Ovary (tissue), 9 donors: ENCODE results near the gene TNNT3. TPM values are rescaled to one million over a fixed set of nuclear protein-coding genes. Genes with fewer than 3 reads are reported as not detected.

Experiments used
- DNase-seq, 5 donors: peaks; one replicate each; pipeline ENCODE4 v3.0.0-alpha.2; 2019 to 2020
- H3K27ac ChIP-seq, 2 donors: fragments of 200-600 bp; one replicate each; pipeline versions ENCODE4 v1.5.1 to v1.8.0; 2019 to 2022
- H3K27me3 ChIP-seq: fragments of 200-600 bp; one replicate; pipeline ENCODE4 v1.8.0; 2022
- H3K36me3 ChIP-seq: fragments of 200-600 bp; sonication (generic); one replicate; pipeline ENCODE4 v1.5.1; 2019
- H3K4me1 ChIP-seq: one replicate; pipeline ENCODE4 v1.8.1; 2013; ENCODE audit warnings: mild to moderate bottlenecking, moderate library complexity; ENCODE audit not compliant: insufficient read depth
- H3K4me3 ChIP-seq: fragments of 200-600 bp; sonication (generic); one replicate; pipeline ENCODE4 v1.5.1; 2017
- H3K9me3 ChIP-seq, 2 donors: fragments of 200-600 bp in 1 of 2; sonication (generic) in 1 of 2; one replicate each; pipeline versions ENCODE4 v1.5.1 to v1.8.1; 2013 to 2019; ENCODE audit warnings: mild to moderate bottlenecking in 1 of 2, moderate library complexity in 1 of 2
- EP300 ChIP-seq: sonication (generic); formaldehyde crosslinking; IDR thresholded peaks from one replicate; pipeline ENCODE4 v1.6.1; 2017; ENCODE audit warnings: antibody characterized with exemption
- POLR2A ChIP-seq: fragments of 450-650 bp; IDR thresholded peaks from one replicate; pipeline ENCODE4 v1.6.1; 2017; ENCODE audit warnings: antibody characterized with exemption, mild to moderate bottlenecking, moderate library complexity
- WGBS, 3 donors: extraction: QIAGEN DNeasy Blood & Tissue Kit in 1 of 3; methylation state at CpG; one replicate each; pipeline versions ENCODE4 v1.1.5 to v1.1.7; 2013 to 2017; 5-methylcytosine and 5-hydroxymethylcytosine counted together
- intact Hi-C, 4 donors: fragments of 100-400 bp; cut with DNase I; formaldehyde crosslinking; loops; one replicate each; pipeline versions ENCODE4 v1.11.0 to v1.15.1; 2022 to 2023
- microRNA-seq, 3 donors: library from miRNA; unstranded; fragments of <30 nt; microRNA quantifications; one replicate each; pipeline versions ENCODE4 to v1.2.0, GENCODE V29; 2019 to 2020
- polyA plus RNA-seq, 2 donors: library from polyadenylated mRNA; stranded (reverse); fragments of 200-250 nt in 1 of 2; fragments of 350-450 nt in 1 of 2; fragmentation: Illumina TruSeq in 1 of 2; extraction: RNeasy Lipid Tissue Mini Kit (QIAGEN cat#74804) in 1 of 2; gene quantifications; one replicate each; pipeline ENCODE4 v1.2.3, GENCODE V29; 2013 to 2014
- total RNA-seq, 7 donors: library from RNA; depleted of rRNA in 2 of 7; stranded (reverse); fragments of >200 nt in 2 of 7; fragmentation: NEBNext Ultra II Directional in 3 of 7; extraction: Animal tissue kit (Norgen Biotek cat#: 25700) in 3 of 7; gene quantifications; one replicate each; pipeline versions ENCODE4 v1.1.0 to v1.2.4, GENCODE V29; 2016 to 2023
- TF ChIP-seq, protein P1 (sequence below), 3 donors: fragments of 450-650 bp in 2 of 3; fragments of 200-600 bp in 1 of 3; IDR thresholded peaks; one replicate each; pipeline versions ENCODE4 v1.5.1 to v1.8.0; 2016 to 2022; ENCODE audit warnings: antibody characterized with exemption in 3 of 3, mild to moderate bottlenecking in 1 of 3
- donor health status: DM: no; HTN: no; CAD: no; lungs with moderate emphysema.
- donor health status: DM: no; HTN: no; CAD: no.
- donor health status: Bipolar disorder and iron deficiency.
- donor health status: DM: yes; HTN: yes; CAD: no.
- donor health status: DM: no; HTN: no; CAD: no.
- donor health status: DM: yes; HTN: yes; CAD: no.

Gene TNNT3
- total and polyA plus RNA-seq, 9 donors, result 0.22 to 9.0 (median 2.0) TPM; not detected in 3

DNA sequence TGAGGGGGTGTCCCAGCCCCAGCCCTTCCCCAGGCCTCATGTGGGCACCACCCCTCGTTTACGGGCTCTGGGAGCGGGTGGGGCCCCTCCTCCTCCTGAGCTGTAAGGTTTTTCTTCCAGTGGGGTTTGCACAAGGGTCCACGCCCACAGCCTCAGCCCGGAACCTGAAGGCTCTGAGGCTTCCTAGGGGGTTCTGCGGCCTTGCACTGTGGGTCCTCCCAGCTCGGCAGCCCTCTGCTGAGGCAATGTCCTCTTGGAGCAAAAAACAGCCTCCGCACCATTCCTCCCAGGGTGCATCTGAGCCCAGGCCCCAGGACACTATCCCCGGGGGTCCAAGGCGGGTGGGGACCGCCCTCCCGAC is 64.1 kb downstream of the TNNT3 start:
- DNase-seq, result peak in 4 of 5 donors; percentile 24 to 51 (median 30)
- H3K27ac ChIP-seq, result peak overlapping the region in 1 of 2 donors; percentile 10
- WGBS, 3 donors, result 55 to 80% methylated on average over 1 to 12 of the region's 12 CpGs; no CpG with 5 or more reads in 1 of the 3 donors
- intact Hi-C loops, result no loop called here
- no peaks in the 10 kb centered on the region for H3K36me3 ChIP-seq
- no peak overlapping the region for H3K4me3 ChIP-seq
- H3K9me3 ChIP-seq, result no peaks in the 10 kb centered on the region
- H3K27me3 ChIP-seq, result no peaks in the 10 kb centered on the region
- H3K4me1 ChIP-seq, result no peaks in the 10 kb centered on the region
- TF ChIP-seq, protein P1, sequence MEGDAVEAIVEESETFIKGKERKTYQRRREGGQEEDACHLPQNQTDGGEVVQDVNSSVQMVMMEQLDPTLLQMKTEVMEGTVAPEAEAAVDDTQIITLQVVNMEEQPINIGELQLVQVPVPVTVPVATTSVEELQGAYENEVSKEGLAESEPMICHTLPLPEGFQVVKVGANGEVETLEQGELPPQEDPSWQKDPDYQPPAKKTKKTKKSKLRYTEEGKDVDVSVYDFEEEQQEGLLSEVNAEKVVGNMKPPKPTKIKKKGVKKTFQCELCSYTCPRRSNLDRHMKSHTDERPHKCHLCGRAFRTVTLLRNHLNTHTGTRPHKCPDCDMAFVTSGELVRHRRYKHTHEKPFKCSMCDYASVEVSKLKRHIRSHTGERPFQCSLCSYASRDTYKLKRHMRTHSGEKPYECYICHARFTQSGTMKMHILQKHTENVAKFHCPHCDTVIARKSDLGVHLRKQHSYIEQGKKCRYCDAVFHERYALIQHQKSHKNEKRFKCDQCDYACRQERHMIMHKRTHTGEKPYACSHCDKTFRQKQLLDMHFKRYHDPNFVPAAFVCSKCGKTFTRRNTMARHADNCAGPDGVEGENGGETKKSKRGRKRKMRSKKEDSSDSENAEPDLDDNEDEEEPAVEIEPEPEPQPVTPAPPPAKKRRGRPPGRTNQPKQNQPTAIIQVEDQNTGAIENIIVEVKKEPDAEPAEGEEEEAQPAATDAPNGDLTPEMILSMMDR (IDR thresholded peaks at IDR 0.05), result no peak
- TF ChIP-seq POLR2A, result no peak
- no peak for TF ChIP-seq EP300

DNA sequence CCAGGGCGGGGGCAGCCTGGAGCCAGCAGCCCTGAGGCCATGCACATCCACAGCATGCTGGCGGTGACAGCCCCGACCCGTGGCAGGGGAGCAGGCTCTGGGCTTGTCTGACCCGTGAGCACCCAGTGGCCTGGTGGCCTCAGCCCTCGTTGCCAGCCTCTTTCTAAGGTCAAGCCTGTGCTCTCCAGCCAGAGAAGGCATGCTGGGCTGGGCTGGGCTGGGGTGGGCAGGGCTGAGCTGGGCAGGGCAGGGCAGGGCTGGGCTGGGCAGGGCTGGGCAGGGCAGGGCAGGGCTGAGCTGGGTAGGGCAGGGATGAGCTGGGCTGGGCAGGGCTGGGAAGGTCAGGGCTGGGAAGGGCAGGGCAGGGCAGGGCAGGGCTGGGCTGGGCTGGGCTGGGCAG is 67.5 kb downstream of the TNNT3 start:
- Histone ChIP-seq H3K27ac (no peak overlapping the region), H3K36me3 (no peaks in the 10 kb centered on the region), H3K27me3 (no peaks in the 10 kb centered on the region), H3K4me3 (no peak overlapping the region), H3K4me1 (no peaks in the 10 kb centered on the region), H3K9me3 (no peaks in the 10 kb centered on the region)
- no peak for DNase-seq
- intact Hi-C loops, result no loop called here
- TF ChIP-seq, protein P1 (IDR thresholded peaks at IDR 0.05), result no peak
- TF ChIP-seq POLR2A (no peak), EP300 (no peak)
- no CpG with 5 or more reads among the region's 6 CpGs for WGBS, 3 donors

DNA sequence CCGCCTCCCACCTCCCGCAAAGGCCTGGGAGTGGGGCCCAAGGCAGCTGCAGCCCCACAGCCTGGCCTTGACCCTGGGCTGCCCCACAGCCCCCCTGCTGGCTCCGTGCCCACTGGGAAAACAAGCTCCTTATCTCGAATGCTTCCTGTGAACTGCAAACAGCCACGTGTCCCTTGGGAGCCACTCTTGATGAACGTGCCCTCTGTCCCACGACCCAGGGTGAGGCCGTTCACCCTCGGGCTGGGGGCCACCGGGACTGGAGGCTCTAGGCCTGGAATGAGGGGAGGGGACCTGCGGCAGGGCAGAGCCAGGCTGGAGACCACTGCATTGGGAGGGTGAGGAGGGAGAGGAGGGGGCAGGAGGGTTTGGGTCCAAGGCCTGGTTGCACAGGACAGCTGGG is 68.7 kb downstream of the TNNT3 start:
- TF ChIP-seq EP300 (no peak), POLR2A (no peak)
- TF ChIP-seq, protein P1 (IDR thresholded peaks at IDR 0.05), result no peak
- WGBS, 3 donors, result no CpG with 5 or more reads among the region's 11 CpGs
- Histone ChIP-seq H3K27ac (no peak overlapping the region), H3K4me1 (no peaks in the 10 kb centered on the region), H3K4me3 (no peak overlapping the region), H3K27me3 (no peaks in the 10 kb centered on the region), H3K36me3 (no peaks in the 10 kb centered on the region), H3K9me3 (no peaks in the 10 kb centered on the region)
- intact Hi-C loops, result no loop called here
- DNase-seq, result no peak

Small RNAs within 50 kb of the gene (microRNA-seq; reads per million reads assigned to microRNA genes)
- gene MIR7847, result 0 reads per million in 3 donors

Other genes with a start within 250 kb of the TNNT3 start
- not detected for gene KRTAP5-6, start 222.5 kb upstream of the TNNT3 start, total RNA-seq
- not detected for gene KRTAP5-6, start 222.5 kb upstream of the TNNT3 start, polyA plus RNA-seq
- 1 to 10 TPM in 3 of 7 donors, under 1 TPM in 4; 0.56 to 3.6 (median 0.98) TPM for gene IFITM10, start 169.1 kb upstream of the TNNT3 start, total RNA-seq
- under 1 TPM; 0.15 to 0.22 TPM for gene IFITM10, start 169.1 kb upstream of the TNNT3 start, polyA plus RNA-seq
- gene CTSD, start 155.8 kb upstream of the TNNT3 start, total RNA-seq, result 100 to 1,000 TPM; 107 to 545 (median 191) TPM
- 100 to 1,000 TPM in 1 of 2 donors, 10 to 100 TPM in 1; 89.0 to 200 TPM for gene CTSD, start 155.8 kb upstream of the TNNT3 start, polyA plus RNA-seq
- gene SYT8, start 84.7 kb upstream of the TNNT3 start, total RNA-seq, result 1 to 10 TPM in 1 of 7 donors, under 1 TPM in 1, not detected in 5; 0.24 to 2.4 TPM
- gene SYT8, start 84.7 kb upstream of the TNNT3 start, polyA plus RNA-seq, result not detected
- 1 to 10 TPM in 1 of 7 donors, under 1 TPM in 2, not detected in 4; 0.61 to 1.2 (median 0.70) TPM for gene TNNI2, start 80.7 kb upstream of the TNNT3 start, total RNA-seq
- gene TNNI2, start 80.7 kb upstream of the TNNT3 start, polyA plus RNA-seq, result under 1 TPM in 1 of 2 donors, not detected in 1; 0.41 TPM
- 10 to 100 TPM in 3 of 7 donors, 1 to 10 TPM in 4; 3.5 to 14.8 (median 9.0) TPM for gene LSP1, start 66.6 kb upstream of the TNNT3 start, total RNA-seq
- gene LSP1, start 66.6 kb upstream of the TNNT3 start, polyA plus RNA-seq, result 10 to 100 TPM in 1 of 2 donors, 1 to 10 TPM in 1; 6.0 to 22.0 TPM
- gene PRR33, start 27.8 kb upstream of the TNNT3 start, total RNA-seq, result not detected
- gene PRR33, start 27.8 kb upstream of the TNNT3 start, polyA plus RNA-seq, result under 1 TPM in 1 of 2 donors, not detected in 1; 0.01 TPM
- 100 to 1,000 TPM in 2 of 7 donors, 10 to 100 TPM in 5; 33.2 to 145 (median 86.7) TPM for gene MRPL23, start 27.6 kb downstream of the TNNT3 start, total RNA-seq
- 100 to 1,000 TPM in 1 of 2 donors, 10 to 100 TPM in 1; 21.7 to 106 TPM for gene MRPL23, start 27.6 kb downstream of the TNNT3 start, polyA plus RNA-seq
- 1,000 to 10,000 TPM in 3 of 7 donors, 100 to 1,000 TPM in 4; 113 to 2,888 (median 765) TPM for gene H19, start 78.1 kb downstream of the TNNT3 start, total RNA-seq
- gene H19, start 78.1 kb downstream of the TNNT3 start, polyA plus RNA-seq, result 100 to 1,000 TPM; 315 to 601 TPM
- 100 to 1,000 TPM in 5 of 7 donors, 10 to 100 TPM in 2; 21.7 to 412 (median 172) TPM for gene IGF2, start 219.7 kb downstream of the TNNT3 start, total RNA-seq
- gene IGF2, start 219.7 kb downstream of the TNNT3 start, polyA plus RNA-seq, result 10 to 100 TPM; 44.2 to 58.6 TPM
- 1 to 10 TPM in 1 of 7 donors, under 1 TPM in 1, not detected in 5; 0.89 to 1.4 TPM for gene INS, start 241.5 kb downstream of the TNNT3 start, total RNA-seq
- not detected for gene INS, start 241.5 kb downstream of the TNNT3 start, polyA plus RNA-seq